DOHH2 (cell line): ENCODE measurements around the gene SARNP.

Experiments
- CTCF ChIP-seq: fragments of 200-600 bp; sonication (generic); IDR thresholded peaks from one replicate; pipeline ENCODE4 v1.5.1; 2014; ENCODE audit warnings: antibody characterized with exemption, mild to moderate bottlenecking, low read depth, low read length; ENCODE audit not compliant: poor library complexity, severe bottlenecking
- EZH2phosphoT487 ChIP-seq: fragments of 200-600 bp; sonication (generic); IDR thresholded peaks from 2 replicates; pipeline ENCODE4 v1.6.1; 2017; ENCODE audit warnings: borderline replicate concordance, mild to moderate bottlenecking, antibody characterized with exemption, low read length, moderate library complexity, mixed read lengths

DNA sequence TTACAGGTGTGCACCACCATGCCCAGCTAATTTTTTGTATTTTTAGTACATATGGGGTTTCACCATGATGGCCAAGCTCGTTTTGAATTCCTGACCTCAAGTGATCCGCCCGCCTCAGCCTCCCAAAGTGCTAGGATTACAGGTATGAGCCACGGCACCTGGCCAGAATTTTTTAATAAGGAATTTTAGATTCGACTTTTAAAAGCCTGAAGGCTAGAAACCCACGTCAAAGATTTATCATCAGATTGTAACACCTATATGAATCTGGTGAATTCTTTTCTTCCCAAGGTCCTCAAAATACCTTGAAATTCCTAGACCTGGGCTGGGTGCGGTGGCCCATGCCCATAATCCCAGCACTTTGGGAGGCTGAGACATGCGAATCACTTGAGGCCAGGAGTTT is 43.9 kb upstream of the SARNP start:
- TF ChIP-seq CTCF (no peak), EZH2phosphoT487 (no peak)
